ENCODE measurements around the gene SIRT6. TPM values are rescaled to one million over a fixed set of nuclear protein-coding genes. Genes with fewer than 3 reads are reported as not detected.

Gene SIRT6
- total and polyA plus RNA-seq, 2 donors (not counting 1 experiment from before 2014, with no cell fraction given) = 27.8 to 82.2 TPM

DNA sequence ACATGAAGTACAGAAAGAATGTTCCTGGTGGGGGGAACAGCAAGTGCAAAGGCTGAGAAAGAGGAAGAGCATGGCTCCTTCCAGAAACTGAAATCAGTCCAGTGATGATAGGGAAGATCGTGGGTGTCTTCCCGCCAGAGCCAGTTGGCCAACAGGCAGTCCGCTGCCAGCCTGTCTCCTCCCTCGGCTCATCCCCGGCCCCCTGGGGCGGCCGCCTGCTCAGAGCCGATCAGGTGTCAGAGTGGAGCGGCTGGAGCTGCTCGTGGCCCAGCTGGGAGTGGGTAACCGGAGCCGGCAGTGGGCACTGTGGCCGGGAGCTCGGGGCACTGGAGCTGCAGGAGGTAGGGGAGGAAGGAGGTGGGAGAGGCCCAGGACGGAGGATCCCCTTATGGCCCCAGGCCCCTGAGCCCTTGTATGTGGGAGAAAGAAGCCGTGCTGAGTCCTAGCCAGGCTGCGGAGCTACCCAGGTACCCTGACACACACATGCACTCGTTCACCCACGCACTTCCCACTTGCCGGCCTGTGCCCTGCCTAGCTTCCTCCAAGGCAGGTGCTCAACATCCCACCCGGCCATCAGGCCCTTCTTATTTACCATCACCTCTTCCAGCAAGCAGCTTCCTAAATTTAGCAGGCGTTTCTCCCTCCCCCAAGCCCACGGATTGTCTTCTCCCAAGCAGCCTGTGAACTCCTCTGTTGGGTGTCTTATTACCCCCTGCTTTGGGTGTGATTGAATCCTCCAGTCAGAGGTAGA is 1.8 kb upstream of the SIRT6 start:
- ChIA-PET POLR2A (no interaction called here), CTCF (interaction anchor here (0.6 kb wide), 1 partner anchor 197 kb away, joined by 3 read pairs; no protein-coding TSS in a partner anchor)
- WGBS (ENCODE audit: insufficient coverage) = 67% methylated on average over 18 of the region's 23 CpGs
- Histone ChIP-seq H3K27me3 (replicated peaks in 1 of 4; ENCODE audit: control extremely low read depth in 1 of 4, control insufficient read depth in 3 of 4, insufficient read depth in 4 of 4, low read length in 3 of 4) (no peaks in the 10 kb centered on the region), H3K4me3 (ENCODE audit: control extremely low read depth in 1 of 5, extremely low read depth in 1 of 5, insufficient read depth in 1 of 5, low read depth in 2 of 5, low read length in 4 of 5) (no peak overlapping the region), H3K36me3 (replicated peaks in 1 of 2; ENCODE audit: control extremely low read depth in 1 of 2, control insufficient read depth in 1 of 2, extremely low read depth in 1 of 2, insufficient read depth in 2 of 2, low read length in 1 of 2) (peaks cover under 1 to 1% of the 10 kb centered on the region in 2 experiments), H4K20me1 (ENCODE audit: control insufficient read depth, insufficient read depth, low read length, poor library complexity, severe bottlenecking) (peaks cover 6% of the 10 kb centered on the region), H3K4me1 (ENCODE audit: control insufficient read depth in 2 of 2, insufficient read depth in 2 of 2, low read length in 2 of 2) (peaks cover 20 to 32% of the 10 kb centered on the region in 2 donors), H3K9ac (ENCODE audit: low read length) (no peak overlapping the region), H2AFZ (ENCODE audit: insufficient read depth, low read depth, low read length, poor library complexity, severe bottlenecking) (no peak overlapping the region), H3K27ac (ENCODE audit: low read length in 2 of 2) (no peak overlapping the region), H3K9me3 (ENCODE audit: control extremely low read depth in 1 of 3, control insufficient read depth in 2 of 3, insufficient read depth in 1 of 3, low read length in 2 of 3) (peaks cover 0 to 4% (median 0%) of the 10 kb centered on the region in 3 donors), H3K79me2 (ENCODE audit: control insufficient read depth, insufficient read depth, low read length) (peaks cover 13% of the 10 kb centered on the region), H3K4me2 (replicated peaks; ENCODE audit: low read depth, low read length, poor library complexity, severe bottlenecking) (no peak overlapping the region)
- H3K9me3 Mint-ChIP-seq (ENCODE audit: insufficient read depth) = no peaks in the 10 kb centered on the region
- peaks cover 37% of the 10 kb centered on the region for H3K4me1 Mint-ChIP-seq
- intact Hi-C loops (cut with micrococcal nuclease) = loop anchor here (2.0 to 5.0 kb wide), 3 partner anchors 62 to 213 kb away; partner anchors contain the start of genes DAPK3, MAP2K2 and ZBTB7A
- DNase-seq (no peak), ATAC-seq (ENCODE audit: low read depth) (no peak)
- H3K4me3 Mint-ChIP-seq = peak overlapping the region; percentile 72
- H3K27me3 Mint-ChIP-seq = peaks cover 6% of the 10 kb centered on the region
- peak overlapping the region; percentile 46 for H3K27ac Mint-ChIP-seq
- TF ChIP-seq, protein P1, sequence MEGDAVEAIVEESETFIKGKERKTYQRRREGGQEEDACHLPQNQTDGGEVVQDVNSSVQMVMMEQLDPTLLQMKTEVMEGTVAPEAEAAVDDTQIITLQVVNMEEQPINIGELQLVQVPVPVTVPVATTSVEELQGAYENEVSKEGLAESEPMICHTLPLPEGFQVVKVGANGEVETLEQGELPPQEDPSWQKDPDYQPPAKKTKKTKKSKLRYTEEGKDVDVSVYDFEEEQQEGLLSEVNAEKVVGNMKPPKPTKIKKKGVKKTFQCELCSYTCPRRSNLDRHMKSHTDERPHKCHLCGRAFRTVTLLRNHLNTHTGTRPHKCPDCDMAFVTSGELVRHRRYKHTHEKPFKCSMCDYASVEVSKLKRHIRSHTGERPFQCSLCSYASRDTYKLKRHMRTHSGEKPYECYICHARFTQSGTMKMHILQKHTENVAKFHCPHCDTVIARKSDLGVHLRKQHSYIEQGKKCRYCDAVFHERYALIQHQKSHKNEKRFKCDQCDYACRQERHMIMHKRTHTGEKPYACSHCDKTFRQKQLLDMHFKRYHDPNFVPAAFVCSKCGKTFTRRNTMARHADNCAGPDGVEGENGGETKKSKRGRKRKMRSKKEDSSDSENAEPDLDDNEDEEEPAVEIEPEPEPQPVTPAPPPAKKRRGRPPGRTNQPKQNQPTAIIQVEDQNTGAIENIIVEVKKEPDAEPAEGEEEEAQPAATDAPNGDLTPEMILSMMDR (IDR thresholded peaks at IDR 0.05) = no peak
- TF ChIP-seq EZH2 (IDR thresholded peaks at IDR 0.05; ENCODE audit: borderline replicate concordance, insufficient read depth, low read depth, low read length, poor library complexity, severe bottlenecking) = no peak

DNA sequence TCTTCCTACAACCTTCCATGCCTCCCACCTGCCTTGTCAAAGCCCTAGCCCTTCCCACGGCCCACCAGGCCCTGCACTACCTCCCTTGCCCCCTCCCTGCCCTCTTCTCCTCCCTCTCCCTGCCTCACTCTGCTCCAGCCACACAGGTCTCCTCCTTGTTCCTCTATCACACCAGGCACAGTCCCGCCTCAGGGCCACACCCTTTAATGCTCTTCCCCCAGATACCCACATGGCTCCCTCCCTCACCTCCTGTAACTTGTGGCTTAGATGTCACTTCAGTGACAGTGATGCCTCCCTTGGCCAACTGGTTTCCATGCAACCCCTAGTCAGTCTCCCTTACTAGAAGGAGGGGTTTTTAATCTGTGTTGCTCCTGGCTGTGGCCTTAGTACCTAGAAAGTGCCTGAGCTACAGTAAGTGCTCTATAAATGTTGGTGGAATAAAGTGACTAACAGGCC is 1.3 kb downstream of the SIRT6 start:
- ChIA-PET POLR2A (interaction anchor here (0.6 kb wide), 1 partner anchor 299 kb away, joined by 3 read pairs; no protein-coding TSS in a partner anchor), CTCF (interaction anchor here (1.0 kb wide), 1 partner anchor 193 kb away, joined by 4 read pairs; no protein-coding TSS in a partner anchor)
- Mint-ChIP-seq H3K9me3 (ENCODE audit: insufficient read depth) (no peaks in the 10 kb centered on the region), H3K4me1 (peaks cover 35% of the 10 kb centered on the region), H3K27me3 (no peaks in the 10 kb centered on the region), H3K27ac (peak overlapping the region; percentile 55), H3K4me3 (peak overlapping the region; percentile 99)
- Histone ChIP-seq H4K20me1 (ENCODE audit: control insufficient read depth, insufficient read depth, low read length, poor library complexity, severe bottlenecking) (peaks cover 6% of the 10 kb centered on the region), H3K4me1 (ENCODE audit: control insufficient read depth in 2 of 2, insufficient read depth in 2 of 2, low read length in 2 of 2) (peaks cover 20 to 27% of the 10 kb centered on the region in 2 donors), H3K9me3 (ENCODE audit: control extremely low read depth in 1 of 3, control insufficient read depth in 2 of 3, insufficient read depth in 1 of 3, low read length in 2 of 3) (no peaks in the 10 kb centered on the region), H3K79me2 (ENCODE audit: control insufficient read depth, insufficient read depth, low read length) (peaks cover 15% of the 10 kb centered on the region), H2AFZ (ENCODE audit: insufficient read depth, low read depth, low read length, poor library complexity, severe bottlenecking) (no peak overlapping the region), H3K9ac (ENCODE audit: low read length) (no peak overlapping the region), H3K27me3 (replicated peaks in 1 of 4; ENCODE audit: control extremely low read depth in 1 of 4, control insufficient read depth in 3 of 4, insufficient read depth in 4 of 4, low read length in 3 of 4) (no peaks in the 10 kb centered on the region), H3K27ac (ENCODE audit: low read length in 2 of 2) (peak overlapping the region; percentile 3 to 37), H3K4me2 (replicated peaks; ENCODE audit: low read depth, low read length, poor library complexity, severe bottlenecking) (peak overlapping the region; percentile 97), H3K4me3 (ENCODE audit: control extremely low read depth in 1 of 5, extremely low read depth in 1 of 5, insufficient read depth in 1 of 5, low read depth in 2 of 5, low read length in 4 of 5) (no peak overlapping the region), H3K36me3 (replicated peaks in 1 of 2; ENCODE audit: control extremely low read depth in 1 of 2, control insufficient read depth in 1 of 2, extremely low read depth in 1 of 2, insufficient read depth in 2 of 2, low read length in 1 of 2) (peaks cover 1 to 13% of the 10 kb centered on the region in 2 experiments)
- intact Hi-C loops (cut with micrococcal nuclease) = loop anchor here (5.0 kb wide), 2 partner anchors 59 to 114 kb away; partner anchors contain the start of genes MAP2K2 and ZBTB7A
- 90% methylated on average over 2 of the region's 2 CpGs for WGBS (ENCODE audit: insufficient coverage)
- ATAC-seq (ENCODE audit: low read depth) = no peak
- no peak for DNase-seq
- no peak for TF ChIP-seq EZH2 (IDR thresholded peaks at IDR 0.05; ENCODE audit: borderline replicate concordance, insufficient read depth, low read depth, low read length, poor library complexity, severe bottlenecking)
- TF ChIP-seq, protein P1 (IDR thresholded peaks at IDR 0.05) = no peak
